ENCODE results near the gene TDRD12. TPM values are rescaled to one million over a fixed set of nuclear protein-coding genes. Genes with fewer than 3 reads are reported as not detected.

Gene TDRD12
- total and polyA plus RNA-seq, 12 donors: 0.06 to 0.47 (median 0.12) TPM; not detected in 6

DNA sequence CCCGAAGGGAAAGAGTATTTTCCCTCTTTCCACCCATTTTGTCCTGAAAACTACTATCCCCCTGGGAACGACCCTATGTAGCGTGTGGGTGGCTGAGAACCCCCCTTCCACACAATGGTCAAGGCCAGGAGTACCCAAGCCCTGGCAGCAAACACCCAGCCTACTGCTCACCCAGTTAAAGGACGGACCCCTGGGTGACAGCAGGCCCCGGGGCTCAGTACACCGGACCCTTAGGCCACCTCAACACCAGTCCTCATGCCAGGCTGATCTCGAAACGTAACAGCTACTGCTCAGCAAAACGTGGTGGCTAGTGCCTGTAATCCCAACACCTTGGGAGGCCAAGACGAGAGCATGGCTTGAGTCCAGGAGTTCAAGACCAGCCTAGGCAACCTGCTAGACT is 46.0 kb upstream of the TDRD12 start:
- peaks cover 4 to 59% (median 38%) of the 10 kb centered on the region in 9 donors for H3K4me1 ChIP-seq
- H3K9me3 ChIP-seq: no peaks in the 10 kb centered on the region
- DNase-seq (no peak), ATAC-seq (no peak)
- H3K27me3 ChIP-seq: peaks cover 0 to 30% (median 8%) of the 10 kb centered on the region in 7 donors
- no peak overlapping the region for H3K27ac ChIP-seq
- H3K4me3 ChIP-seq: peak overlapping the region in 6 of 10 donors; percentile 81 to 97 (median 88)
- intact Hi-C loops (cut with DNase I): no loop called here
- TF ChIP-seq, protein P1, sequence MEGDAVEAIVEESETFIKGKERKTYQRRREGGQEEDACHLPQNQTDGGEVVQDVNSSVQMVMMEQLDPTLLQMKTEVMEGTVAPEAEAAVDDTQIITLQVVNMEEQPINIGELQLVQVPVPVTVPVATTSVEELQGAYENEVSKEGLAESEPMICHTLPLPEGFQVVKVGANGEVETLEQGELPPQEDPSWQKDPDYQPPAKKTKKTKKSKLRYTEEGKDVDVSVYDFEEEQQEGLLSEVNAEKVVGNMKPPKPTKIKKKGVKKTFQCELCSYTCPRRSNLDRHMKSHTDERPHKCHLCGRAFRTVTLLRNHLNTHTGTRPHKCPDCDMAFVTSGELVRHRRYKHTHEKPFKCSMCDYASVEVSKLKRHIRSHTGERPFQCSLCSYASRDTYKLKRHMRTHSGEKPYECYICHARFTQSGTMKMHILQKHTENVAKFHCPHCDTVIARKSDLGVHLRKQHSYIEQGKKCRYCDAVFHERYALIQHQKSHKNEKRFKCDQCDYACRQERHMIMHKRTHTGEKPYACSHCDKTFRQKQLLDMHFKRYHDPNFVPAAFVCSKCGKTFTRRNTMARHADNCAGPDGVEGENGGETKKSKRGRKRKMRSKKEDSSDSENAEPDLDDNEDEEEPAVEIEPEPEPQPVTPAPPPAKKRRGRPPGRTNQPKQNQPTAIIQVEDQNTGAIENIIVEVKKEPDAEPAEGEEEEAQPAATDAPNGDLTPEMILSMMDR (IDR thresholded peaks at IDR 0.05): no peak
- H3K36me3 ChIP-seq: peaks cover 0 to 4% (median 0%) of the 10 kb centered on the region in 9 donors
- 88 to 92% methylated on average over 10 of the region's 10 CpGs for WGBS, 2 donors

- TF ChIP-seq, protein P1 (IDR thresholded peaks at IDR 0.05): no peak
- Histone ChIP-seq H3K36me3 (peaks cover 0 to 4% (median 0%) of the 10 kb centered on the region in 9 donors), H3K27me3 (peaks cover 0 to 33% (median 8%) of the 10 kb centered on the region in 7 donors), H3K27ac (peak overlapping the region in 9 of 10 donors; percentile 81 to 90 (median 85)), H3K4me1 (peaks cover 4 to 57% (median 38%) of the 10 kb centered on the region in 9 donors), H3K9me3 (no peaks in the 10 kb centered on the region), H3K4me3 (peak overlapping the region; percentile 48 to 97 (median 86))
- intact Hi-C loops (cut with DNase I): loop anchor here in 1 of 10 donors (2.0 kb wide), 1 partner anchor 16 kb away; the partner anchor contains the start of gene NUDT19
- 1 to 2% methylated on average over 62 to 67 of the region's 67 CpGs for WGBS, 2 donors
- DNase-seq (no peak), ATAC-seq (no peak)
Observed at GRCh38 chr19:32674153-32674930, 45.2 kb upstream of the TDRD12 start.

DNA sequence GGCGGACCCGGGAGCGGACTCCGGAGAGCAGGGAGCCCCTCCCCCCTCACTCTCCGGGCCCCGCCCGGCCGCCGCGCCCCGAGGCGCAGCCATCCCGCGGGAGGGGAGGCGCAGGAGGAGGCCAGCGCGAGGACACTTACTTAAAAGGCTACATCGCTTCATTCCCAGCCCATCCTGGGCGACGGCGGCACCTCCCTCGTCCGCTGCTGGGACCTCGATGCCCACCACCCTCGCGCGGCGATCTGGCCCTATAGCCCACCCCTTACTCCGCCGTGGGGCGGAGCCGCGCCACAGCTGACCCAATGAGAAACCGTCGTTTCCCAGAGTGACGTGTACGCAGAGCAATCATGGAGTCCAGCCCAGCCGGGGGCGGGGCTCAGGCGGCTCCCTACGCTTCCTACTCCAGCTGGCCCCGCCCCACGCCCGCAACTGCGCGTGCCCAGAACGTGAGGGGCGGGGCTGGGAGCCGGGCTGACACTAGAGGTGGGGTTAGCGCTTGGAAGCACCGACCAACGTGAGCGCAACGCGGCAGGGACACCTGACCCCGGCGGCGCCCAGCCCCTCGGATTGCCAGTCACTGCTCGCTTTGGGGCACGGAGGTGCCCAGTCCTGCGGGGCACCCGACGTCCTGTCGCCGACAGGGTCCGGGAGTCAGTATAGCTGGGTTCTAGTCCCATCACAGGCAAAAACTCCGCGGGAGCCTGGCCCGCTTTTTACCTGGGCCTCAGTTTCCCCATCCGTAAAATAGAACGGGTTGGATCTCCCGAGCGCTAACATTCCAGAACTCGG is 44.4 kb upstream of the TDRD12 start, which contains the start of gene ANKRD27:
Gene ANKRD27 (minus strand): TSS at position 250 of the 789 bp plus-strand sequence. CDS start 16,165 bp downstream, outside the sequence.
- TF ChIP-seq, protein P1 (IDR thresholded peaks at IDR 0.05): peak in 1 of 9 donors; percentile 14
- Histone ChIP-seq H3K27ac (peak within 1 kb of the TSS in 9 of 10 donors; percentile 81 to 90 (median 85)), H3K4me1 (peaks cover 4 to 50% (median 31%) of the 10 kb centered on the region in 9 donors), H3K27me3 (peaks cover 0 to 33% (median 8%) of the 10 kb centered on the region in 7 donors), H3K9me3 (no peaks in the 10 kb centered on the region), H3K4me3 (peak within 1 kb of the TSS; percentile 48 to 97 (median 86)), H3K36me3 (peaks cover 0 to 4% (median 0%) of the 10 kb centered on the region in 9 donors)
- intact Hi-C loops (cut with DNase I): loop anchor here in 1 of 10 donors (2.0 kb wide), 1 partner anchor 16 kb away; the partner anchor contains the start of gene NUDT19
- 0 to 1% methylated on average over 70 to 75 of the region's 75 CpGs for WGBS, 2 donors
- ATAC-seq: peak; percentile 93 to 99 (median 97)
- DNase-seq: peak; percentile 97 to 99

Data from heart right ventricle (tissue), 16 donors.